Measurements from ENCODE around the gene NIM1K. TPM values are rescaled to one million over a fixed set of nuclear protein-coding genes. Genes with fewer than 3 reads are reported as not detected.

Gene NIM1K
- total and polyA plus RNA-seq, 2 of the 13 experiments (the other 11 are each of a cell fraction or from before 2014, with no cell fraction given), result 0.04 TPM; not detected in 1

GRCh38 chr5:43146958-43147357, 45.1 kb upstream of the NIM1K start (continued):
- no peak for TF ChIP-seq UBTF (CRISPR knock-in tag; IDR thresholded peaks at IDR 0.05)
- no peak for TF ChIP-seq RBAK (CRISPR knock-in tag; IDR thresholded peaks at IDR 0.05)
- no peak for TF ChIP-seq KLF12 (CRISPR knock-in tag; IDR thresholded peaks at IDR 0.05; ENCODE audit: borderline replicate concordance)
- TF ChIP-seq FOXP1 (IDR thresholded peaks at IDR 0.05), result no peak
- TF ChIP-seq FOXP1 (CRISPR knock-in tag; IDR thresholded peaks at IDR 0.05), result no peak
- TF ChIP-seq YEATS2 (CRISPR knock-in tag; IDR thresholded peaks at IDR 0.05; ENCODE audit: borderline replicate concordance), result no peak
- no peak for TF ChIP-seq ATAD3A (CRISPR knock-in tag; IDR thresholded peaks at IDR 0.05)
- TF ChIP-seq SKI (IDR thresholded peaks at IDR 0.05; ENCODE audit: partially characterized antibody), result no peak
- no peak for TF ChIP-seq NCOA2 (CRISPR knock-in tag; IDR thresholded peaks at IDR 0.05)
- no peak for TF ChIP-seq ZNF737 (CRISPR knock-in tag; IDR thresholded peaks at IDR 0.05; ENCODE audit: borderline replicate concordance)
- TF ChIP-seq ZNF414 (CRISPR knock-in tag; IDR thresholded peaks at IDR 0.05), result no peak

- H2AFZ ChIP-seq (ENCODE audit: low read length), result no peak overlapping the region
- POLR2A ChIA-PET, result no interaction called here
- no peaks in the 10 kb centered on the region for H4K20me1 ChIP-seq (ENCODE audit: insufficient read depth, low read length)
- ATAC-seq (no peak), DNase-seq (ENCODE audit: low spot score) (no peak), FAIRE-seq (no peak)
- peaks cover 8 to 56% of the 10 kb centered on the region in 2 experiments for H3K36me3 ChIP-seq (replicated peaks in 1 of 2; ENCODE audit: control insufficient read depth in 1 of 2, insufficient read depth in 2 of 2, low read length in 2 of 2)
- WGBS (ENCODE audit: low lambda C conversion rate), result 88% methylated on average over 1 of the region's 1 CpG
- no peak overlapping the region for H3K27ac ChIP-seq (ENCODE audit: extremely low read length, insufficient read depth, low read length)
- no peak overlapping the region for H3K4me3 ChIP-seq (replicated peaks in 1 of 3; ENCODE audit: insufficient read depth in 1 of 3, low read depth in 2 of 3, low read length in 3 of 3)
- no peak overlapping the region for H3K4me2 ChIP-seq (ENCODE audit: low read depth, low read length)
- no peak overlapping the region for H3K9ac ChIP-seq (ENCODE audit: insufficient read depth, low read depth, low read length)
- CTCF ChIA-PET (ENCODE audit: low intra/inter-chr PET ratio, low total read pairs), result no interaction called here
- intact Hi-C loops (cut with micrococcal nuclease; ENCODE audit: unreplicated experiment), result no loop called here
- peaks cover 7% of the 10 kb centered on the region for H3K79me2 ChIP-seq (ENCODE audit: insufficient read depth, low read length)
- BruUV-seq (replicated peaks), result no TSS peak
- no peaks in the 10 kb centered on the region for H3K27me3 ChIP-seq (ENCODE audit: control insufficient read depth in 1 of 2, insufficient read depth in 2 of 2, low read length in 2 of 2)
- H3K4me1 ChIP-seq (ENCODE audit: insufficient read depth, low read length), result peaks cover 2% of the 10 kb centered on the region; the same call in 1 of the 2 replicates
- in situ Hi-C loops (cut with HindIII; ENCODE audit: extremely low pct_ligation_motif_present, low pct_unique_long_range_greater_than_20kb), result no loop called here
- H3K9me3 ChIP-seq (ENCODE audit: low read length), result no peaks in the 10 kb centered on the region
- TF ChIP-seq MNT (IDR thresholded peaks at IDR 0.05) (no peak), PCBP2 (optimal IDR thresholded peaks at IDR 0.05; ENCODE audit: low read depth, low read length, poor library complexity, severe bottlenecking) (no peak), HNRNPL (IDR thresholded peaks at IDR 0.05; ENCODE audit: low read depth, low read length) (no peak), CREB3 (CRISPR knock-in tag; IDR thresholded peaks at IDR 0.05) (no peak), REPIN1 (CRISPR knock-in tag; IDR thresholded peaks at IDR 0.05; ENCODE audit: borderline replicate concordance, low read depth) (no peak), GTF2F1 (IDR thresholded peaks at IDR 0.05; ENCODE audit: low read length) (no peak), ZSCAN22 (CRISPR knock-in tag; IDR thresholded peaks at IDR 0.05) (no peak), CHD4 (IDR thresholded peaks at IDR 0.05; ENCODE audit: borderline replicate concordance, low read length) (no peak), ZBTB34 (CRISPR knock-in tag; IDR thresholded peaks at IDR 0.05) (no peak)
Measured at GRCh38 chr5:43148417-43148816, 43.6 kb upstream of the NIM1K start.
